NT2/D1 (cell line): ENCODE measurements around the gene CDRT4.

ENCODE experiments used
- DNase-seq: peaks from one replicate; pipeline ENCODE4 v3.0.0-alpha.2; 2011; ENCODE audit warnings: low read depth, low spot score
- H3K27me3 ChIP-seq: 2 replicates; pipeline ENCODE4 v1.6.0; 2011; ENCODE audit warnings: mild to moderate bottlenecking; ENCODE audit not compliant: insufficient read length, insufficient read depth
- H3K36me3 ChIP-seq: 2 replicates; pipeline ENCODE4 v1.6.1; 2011; ENCODE audit warnings: mild to moderate bottlenecking, low read length, mixed read lengths; ENCODE audit not compliant: insufficient read depth, insufficient read length
- H3K4me1 ChIP-seq: 2 replicates; pipeline ENCODE4 v1.5.1; 2011; ENCODE audit not compliant: insufficient read depth, insufficient read length
- H3K4me3 ChIP-seq: 2 replicates; pipeline ENCODE4 v1.5.1; 2011; ENCODE audit warnings: low read depth; ENCODE audit not compliant: insufficient read length
- H3K9ac ChIP-seq: 2 replicates; pipeline ENCODE4 v1.6.0; 2011; ENCODE audit warnings: low read depth; ENCODE audit not compliant: insufficient read length
- H3K9me3 ChIP-seq: 2 replicates; pipeline ENCODE4 v1.5.1; 2011; ENCODE audit warnings: mild to moderate bottlenecking, low read length; ENCODE audit not compliant: insufficient read depth
- SUZ12 ChIP-seq: IDR thresholded peaks from 2 replicates; pipeline ENCODE4 v1.6.1; 2011; ENCODE audit not compliant: insufficient read length, insufficient read depth; ENCODE audit errors: extremely low read depth
- YY1 ChIP-seq: IDR thresholded peaks from 2 replicates; pipeline ENCODE4 v1.6.1; 2011; ENCODE audit not compliant: insufficient read length, insufficient read depth
- ZNF274 ChIP-seq: IDR thresholded peaks from 2 replicates; pipeline ENCODE4 v1.6.1; 2011; ENCODE audit warnings: mild to moderate bottlenecking, low read depth, low read length

CDRT4 gene

DNA sequence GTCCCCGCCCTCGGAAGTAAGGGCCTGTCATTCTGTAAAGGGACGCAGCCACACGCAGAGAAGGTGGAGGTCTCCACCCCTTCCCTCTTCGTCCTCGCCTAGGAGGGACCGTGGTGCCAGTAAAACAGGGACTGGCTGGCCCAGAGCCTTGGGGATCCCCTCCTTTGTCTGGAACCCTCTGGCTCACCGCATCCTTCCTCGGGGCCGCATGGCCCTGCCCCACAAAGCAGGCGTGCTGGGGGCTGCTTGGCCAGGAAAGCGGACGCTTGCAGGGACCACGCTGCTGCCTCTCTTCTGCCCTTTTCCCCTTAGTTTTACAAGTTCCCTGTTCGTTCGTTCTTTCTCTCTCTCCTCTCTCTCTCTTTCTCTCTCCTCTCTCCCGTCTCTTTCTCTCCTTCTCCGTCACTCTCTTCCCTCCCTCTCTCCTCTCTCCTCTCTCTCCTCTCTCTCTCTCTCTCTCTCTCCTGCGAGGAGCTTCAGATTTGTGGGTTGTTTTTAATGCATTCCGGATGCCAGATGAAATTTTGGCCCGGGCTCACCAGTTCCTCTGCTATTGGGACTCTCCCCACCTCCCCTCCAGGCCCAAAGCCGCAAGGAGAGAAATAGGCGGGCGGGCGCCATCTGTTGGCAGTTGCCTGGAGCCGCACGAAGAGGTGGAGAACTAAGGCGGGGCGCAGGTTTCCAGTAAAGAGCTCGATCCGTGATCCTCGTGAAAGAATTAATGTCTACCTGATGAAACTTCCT lies 35.1 kb upstream of the CDRT4 start:
- no peaks in the 10 kb centered on the region for H3K4me1 ChIP-seq
- H3K36me3 ChIP-seq, result peaks cover 42% of the 10 kb centered on the region
- no peak overlapping the region for H3K4me3 ChIP-seq
- peak overlapping the region; percentile 50 for H3K9ac ChIP-seq
- no peaks in the 10 kb centered on the region for H3K27me3 ChIP-seq
- H3K9me3 ChIP-seq, result no peaks in the 10 kb centered on the region
- DNase-seq, result peak; percentile 40
- TF ChIP-seq YY1 (no peak), SUZ12 (no peak), ZNF274 (no peak)

DNA sequence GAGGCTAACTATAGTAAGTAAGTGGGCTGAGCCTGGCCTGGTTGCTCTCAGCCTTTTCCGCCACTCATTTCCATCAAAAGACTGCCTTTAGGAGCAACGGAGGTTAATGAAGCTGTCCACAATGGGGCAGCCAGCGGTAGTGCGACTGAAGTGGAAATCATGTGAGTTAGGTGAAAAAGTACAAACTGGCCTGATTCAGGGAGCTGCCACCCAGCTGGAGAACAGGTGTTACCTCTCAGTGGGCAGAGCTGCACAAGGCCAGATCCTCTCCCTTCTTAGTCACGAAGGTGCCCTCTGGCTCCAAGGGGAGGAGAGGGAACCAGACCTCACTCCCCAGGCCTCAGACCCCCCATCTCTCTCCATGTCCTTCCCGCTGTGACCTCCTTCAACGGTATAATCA lies 34.4 kb upstream of the CDRT4 start:
- H3K9ac ChIP-seq, result no peak overlapping the region
- H3K27me3 ChIP-seq, result no peaks in the 10 kb centered on the region
- no peak for TF ChIP-seq SUZ12
- no peak for TF ChIP-seq ZNF274
- no peak for TF ChIP-seq YY1
- no peaks in the 10 kb centered on the region for H3K4me1 ChIP-seq
- H3K36me3 ChIP-seq, result peaks cover 40% of the 10 kb centered on the region
- no peak overlapping the region for H3K4me3 ChIP-seq
- no peaks in the 10 kb centered on the region for H3K9me3 ChIP-seq
- DNase-seq, result no peak

DNA sequence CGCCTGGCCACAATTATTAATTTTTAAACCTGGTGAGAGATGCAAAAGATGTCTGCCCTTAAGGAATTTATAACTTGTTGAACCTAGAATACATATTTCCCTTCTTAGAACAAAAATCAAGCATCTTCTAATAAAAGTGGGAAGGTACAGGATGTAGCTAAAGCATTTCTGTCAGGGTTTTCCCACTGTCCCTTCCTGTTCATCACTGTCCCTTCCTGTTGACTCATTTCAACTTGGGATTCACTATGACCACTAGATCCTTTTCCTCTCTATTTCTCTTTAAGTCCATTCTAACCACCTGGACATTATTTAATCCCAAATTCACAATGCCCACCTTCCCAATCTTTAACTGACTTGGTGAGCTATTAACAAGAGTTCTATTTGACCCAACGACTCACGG lies 33.9 kb upstream of the CDRT4 start:
- no peak for DNase-seq

DNA sequence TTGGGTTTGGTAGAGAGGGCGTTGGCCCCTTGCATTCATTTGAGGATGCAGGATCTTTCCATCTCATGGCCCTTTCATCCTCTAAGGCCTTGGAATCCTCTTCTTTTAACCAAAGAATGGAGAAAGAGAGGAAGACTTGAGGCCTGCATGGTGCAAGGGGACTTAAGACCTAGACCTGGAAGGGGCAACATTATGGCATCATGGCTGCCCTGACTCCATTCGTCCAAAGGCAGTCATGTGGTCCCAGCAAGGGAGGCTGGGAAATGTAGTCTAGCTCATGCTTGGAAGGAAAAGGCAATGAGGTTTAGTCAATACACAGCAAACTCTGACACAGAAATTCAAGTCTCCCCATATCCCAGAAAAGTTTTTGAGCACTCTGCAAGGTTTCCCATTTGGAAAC lies 30.7 kb upstream of the CDRT4 start:
- H3K4me1 ChIP-seq, result peaks cover 3% of the 10 kb centered on the region
- H3K4me3 ChIP-seq, result no peak overlapping the region
- no peaks in the 10 kb centered on the region for H3K9me3 ChIP-seq
- peak; percentile 23 for DNase-seq
- H3K36me3 ChIP-seq, result peaks cover 49% of the 10 kb centered on the region
- H3K9ac ChIP-seq, result no peak overlapping the region
- H3K27me3 ChIP-seq, result no peaks in the 10 kb centered on the region
- no peak for TF ChIP-seq ZNF274
- TF ChIP-seq YY1, result peak; percentile 49
- TF ChIP-seq SUZ12, result no peak

More for the DNA sequence above, 33.9 kb upstream of the CDRT4 start:
- Histone ChIP-seq H3K9me3 (no peaks in the 10 kb centered on the region), H3K4me3 (no peak overlapping the region), H3K36me3 (peaks cover 44% of the 10 kb centered on the region), H3K9ac (no peak overlapping the region), H3K4me1 (no peaks in the 10 kb centered on the region), H3K27me3 (no peaks in the 10 kb centered on the region)
- no peak for TF ChIP-seq YY1
- TF ChIP-seq SUZ12, result no peak
- TF ChIP-seq ZNF274, result no peak

DNA sequence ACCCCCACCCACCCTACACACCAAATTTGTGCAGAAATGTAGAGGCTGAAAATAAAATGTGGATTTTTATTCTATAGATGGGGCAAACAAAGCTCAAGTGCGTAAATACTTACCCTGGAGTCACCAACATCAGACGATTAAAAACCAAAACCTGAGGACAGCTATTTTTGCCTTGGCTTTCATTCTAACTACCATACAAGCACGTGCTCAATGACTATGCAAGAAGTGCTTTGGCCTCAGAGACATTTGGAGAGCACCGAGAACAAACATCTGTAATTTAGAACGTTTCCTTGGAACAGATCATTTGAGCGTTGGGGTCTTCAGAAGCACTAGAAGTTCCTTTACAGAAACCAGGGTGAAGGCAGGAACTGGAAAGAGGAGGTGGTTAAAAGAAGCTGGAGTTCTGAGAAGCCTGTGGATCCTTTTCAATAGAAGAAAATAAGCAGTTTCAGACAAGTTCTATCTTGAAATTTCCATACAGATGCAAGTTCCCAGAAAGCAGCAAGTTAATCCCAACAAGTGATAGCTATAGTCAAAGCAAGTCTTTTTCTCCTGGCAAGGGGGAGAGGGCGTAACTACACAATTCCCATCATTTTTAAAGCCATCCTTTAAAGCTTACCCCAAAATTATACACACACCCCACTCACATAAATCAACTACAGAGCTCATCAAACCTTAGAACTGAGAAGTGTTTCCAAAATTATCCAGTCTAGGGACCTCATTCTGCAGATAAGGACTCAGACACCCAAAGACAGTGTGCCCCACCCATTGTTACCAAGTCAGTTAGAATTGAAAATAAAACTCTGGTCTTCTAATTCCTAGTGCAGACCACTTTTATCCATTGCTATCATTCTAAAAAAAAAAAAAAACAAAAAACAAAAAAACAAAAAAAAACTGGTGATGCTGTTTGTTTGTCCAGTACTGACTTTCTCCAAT lies 29.6 kb upstream of the CDRT4 start:
- Histone ChIP-seq H3K9ac (no peak overlapping the region), H3K4me3 (no peak overlapping the region), H3K9me3 (no peaks in the 10 kb centered on the region), H3K4me1 (peaks cover 3% of the 10 kb centered on the region), H3K36me3 (peaks cover 45% of the 10 kb centered on the region), H3K27me3 (no peaks in the 10 kb centered on the region)
- DNase-seq, result no peak
- TF ChIP-seq SUZ12 (no peak), YY1 (no peak), ZNF274 (no peak)

DNA sequence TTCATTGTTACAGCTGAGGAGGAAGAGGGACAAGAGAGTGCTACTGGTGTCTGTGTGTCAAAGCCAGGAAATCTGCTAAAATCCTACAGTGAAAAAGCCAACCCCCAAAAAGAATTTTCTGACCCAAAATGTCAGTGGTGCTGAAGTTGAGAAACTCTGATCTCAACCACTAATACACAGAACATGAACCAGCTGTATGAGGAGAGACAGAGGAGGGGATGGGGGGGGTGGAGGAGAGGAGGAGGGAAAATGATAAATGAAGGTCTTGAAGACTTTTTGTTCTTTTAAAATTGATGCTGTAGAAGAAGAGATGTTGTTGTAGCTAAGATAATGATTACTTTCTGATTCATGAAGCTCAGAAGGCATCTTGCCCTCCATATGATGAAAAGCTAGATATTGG lies 27.4 kb upstream of the CDRT4 start:
- peaks cover 32% of the 10 kb centered on the region for H3K36me3 ChIP-seq
- H3K4me3 ChIP-seq, result no peak overlapping the region
- no peak overlapping the region for H3K9ac ChIP-seq
- H3K4me1 ChIP-seq, result peaks cover 7% of the 10 kb centered on the region
- H3K9me3 ChIP-seq, result no peaks in the 10 kb centered on the region
- no peaks in the 10 kb centered on the region for H3K27me3 ChIP-seq
- DNase-seq, result no peak
- TF ChIP-seq SUZ12, result no peak

DNA sequence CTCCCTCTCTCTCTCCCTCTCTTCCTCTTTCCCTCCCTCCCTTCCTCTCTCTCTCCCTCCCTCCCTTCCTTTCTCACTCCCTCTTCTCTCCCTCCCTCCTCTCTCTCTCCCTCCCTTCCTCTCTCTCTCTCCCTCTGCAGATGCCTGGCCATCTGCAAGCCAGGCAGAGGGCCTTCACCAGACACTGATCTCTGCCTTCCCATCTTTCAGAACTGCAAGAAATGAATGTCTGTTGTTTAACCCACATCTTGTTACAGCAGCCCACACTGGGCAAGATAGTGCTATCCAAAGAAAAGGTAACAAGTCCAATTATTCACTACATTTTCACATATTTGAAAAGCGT lies 26.2 kb upstream of the CDRT4 start:
- H3K36me3 ChIP-seq, result peaks cover 21% of the 10 kb centered on the region
- no peak overlapping the region for H3K9ac ChIP-seq
- H3K4me3 ChIP-seq, result no peak overlapping the region
- H3K4me1 ChIP-seq, result peaks cover 7% of the 10 kb centered on the region
- DNase-seq, result no peak
- TF ChIP-seq ZNF274 (no peak), SUZ12 (no peak), YY1 (no peak)
- H3K9me3 ChIP-seq, result no peaks in the 10 kb centered on the region
- H3K27me3 ChIP-seq, result no peaks in the 10 kb centered on the region
